HepG2 (cell line): Measurements from ENCODE around the gene WDR54.

Experiments
- ATF7 ChIP-seq, 2 experiments: fragments of 450-650 bp in 1 of 2; sonication (generic) in 1 of 2; formaldehyde crosslinking in 1 of 2; IDR thresholded peaks; 2 replicates each; pipeline versions ENCODE4 v1.4.0 to v1.6.1; 2016 to 2020; ENCODE audit warnings: antibody characterized with exemption in 1 of 2, mild to moderate bottlenecking in 1 of 2, missing genetic modification reagents in 1 of 2
- CEBPB ChIP-seq: IDR thresholded peaks from 2 replicates; pipeline ENCODE4 v1.6.1; 2011; ENCODE audit warnings: low read depth, low read length, improper control_type of control experiment, borderline replicate concordance
- POLR2AphosphoS2 ChIP-seq: IDR thresholded peaks from 2 replicates; pipeline ENCODE4 v1.6.1; 2011; ENCODE audit warnings: low read depth, low read length, improper control_type of control experiment
- RXRA ChIP-seq: sonication (generic); formaldehyde crosslinking; IDR thresholded peaks from 2 replicates; pipeline ENCODE4 v1.5.1; 2020; ENCODE audit warnings: missing genetic modification reagents
- SP1 ChIP-seq, 2 experiments: fragments of 450-650 bp in 1 of 2; sonication (generic) in 1 of 2; formaldehyde crosslinking in 1 of 2; IDR thresholded peaks; 2 replicates each; pipeline versions ENCODE4 v1.4.0 to v1.6.1; 2016 to 2020; ENCODE audit warnings: missing genetic modification reagents in 1 of 2
- TAF1 ChIP-seq: sonication (generic); formaldehyde crosslinking; IDR thresholded peaks from 2 replicates; pipeline ENCODE4 v1.4.0; 2020; ENCODE audit warnings: missing genetic modification reagents
- ZNF180 ChIP-seq: sonication (generic); formaldehyde crosslinking; IDR thresholded peaks from 2 replicates; pipeline ENCODE4 v1.4.0; 2020; ENCODE audit warnings: low read depth, missing genetic modification reagents, borderline replicate concordance
- ZNF234 ChIP-seq: sonication (generic); formaldehyde crosslinking; conservative IDR thresholded peaks from 2 replicates; pipeline ENCODE4 v1.5.1; 2020; ENCODE audit warnings: mild to moderate bottlenecking, missing genetic modification reagents
- ZNF280D ChIP-seq: sonication (generic); formaldehyde crosslinking; IDR thresholded peaks from 2 replicates; pipeline ENCODE4 v1.5.1; 2020; ENCODE audit warnings: mild to moderate bottlenecking, missing genetic modification reagents
- ZNF670 ChIP-seq: sonication (generic); formaldehyde crosslinking; IDR thresholded peaks from 2 replicates; pipeline ENCODE4 v1.8.0; 2022; ENCODE audit warnings: mild to moderate bottlenecking, missing genetic modification reagents, borderline replicate concordance
- ZNF768 ChIP-seq: sonication (generic); formaldehyde crosslinking; IDR thresholded peaks from 2 replicates; pipeline ENCODE4 v1.4.0; 2020; ENCODE audit warnings: missing genetic modification reagents
- ZSCAN31 ChIP-seq: sonication (generic); formaldehyde crosslinking; IDR thresholded peaks from 2 replicates; pipeline ENCODE4 v1.5.0; 2020; ENCODE audit warnings: low read depth, mild to moderate bottlenecking, missing genetic modification reagents

DNA sequence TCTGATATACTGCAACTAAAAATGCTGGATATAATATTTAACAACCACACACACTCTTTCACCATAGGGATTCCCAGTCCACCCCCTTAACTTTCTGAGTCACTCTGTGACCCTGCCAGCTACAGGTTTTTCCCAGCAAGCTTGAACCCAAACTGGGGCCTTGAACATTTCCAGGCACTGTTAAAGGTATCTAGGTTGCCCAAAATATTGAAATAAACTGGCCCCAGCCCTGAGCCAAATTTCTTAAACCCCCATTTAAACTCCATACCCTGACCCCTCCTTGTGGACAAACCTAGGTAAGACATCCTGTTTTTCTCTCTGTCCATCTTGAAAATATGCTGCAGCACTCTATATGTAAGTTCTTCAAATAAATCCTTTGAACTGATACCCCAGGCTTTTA is 21.7 kb upstream of the WDR54 start:
- no peak for TF ChIP-seq ZSCAN31 (CRISPR knock-in tag)
- no peak for TF ChIP-seq RXRA (CRISPR knock-in tag)
- TF ChIP-seq CEBPB, result no peak
- no peak for TF ChIP-seq ZNF280D (CRISPR knock-in tag)
- no peak for TF ChIP-seq ATF7 (IDR thresholded peaks at IDR 0.05)
- TF ChIP-seq ATF7 (CRISPR knock-in tag; IDR thresholded peaks at IDR 0.05), result no peak
- TF ChIP-seq ZNF234 (CRISPR knock-in tag), result no peak
- no peak for TF ChIP-seq ZNF670 (CRISPR knock-in tag)
- TF ChIP-seq TAF1 (CRISPR knock-in tag), result no peak
- no peak for TF ChIP-seq SP1 (IDR thresholded peaks at IDR 0.05)
- no peak for TF ChIP-seq SP1 (CRISPR knock-in tag; IDR thresholded peaks at IDR 0.05)
- TF ChIP-seq ZNF180 (CRISPR knock-in tag), result no peak
- no peak for TF ChIP-seq ZNF768 (CRISPR knock-in tag)
- no peak for TF ChIP-seq POLR2AphosphoS2
